ENCODE data around the gene NRXN3. TPM values are rescaled to one million over a fixed set of nuclear protein-coding genes. Genes with fewer than 3 reads are reported as not detected.

NRXN3 gene
- polyA plus RNA-seq, 1 of the 3 experiments (the other 2 are of a cell fraction): 1.6 TPM

DNA sequence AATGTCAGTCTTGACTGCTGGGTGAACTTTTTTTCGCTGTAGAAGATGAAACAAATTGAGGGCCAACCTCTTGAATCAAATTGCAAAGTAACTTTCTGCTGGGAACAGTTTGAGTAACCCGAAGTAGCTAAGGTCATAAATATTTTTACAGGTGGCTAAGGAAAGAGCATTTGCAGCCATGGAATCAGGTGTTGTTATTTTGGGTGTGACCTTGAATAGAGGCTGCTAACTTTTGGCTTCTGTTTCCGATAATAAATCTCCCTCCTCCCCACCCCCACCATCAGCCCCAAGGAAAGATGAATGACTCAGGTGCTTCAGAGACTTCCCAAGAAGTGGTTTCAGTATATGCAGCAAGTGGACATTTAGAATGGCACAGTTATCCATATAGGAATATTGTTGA lies 1469.4 kb downstream of the NRXN3 start:
- Histone ChIP-seq H3K4me1 (ENCODE audit: control insufficient read depth in 1 of 2, insufficient read depth in 2 of 2, low read depth in 1 of 2, low read length in 1 of 2) (no peaks in the 10 kb centered on the region), H3K27ac (ENCODE audit: low read depth in 2 of 2, low read length in 1 of 2) (no peak overlapping the region), H3K9ac (no peak overlapping the region), H3K36me3 (replicated peaks in 1 of 2; ENCODE audit: control insufficient read depth in 1 of 2, insufficient read depth in 2 of 2, low read length in 1 of 2) (no peaks in the 10 kb centered on the region), H3F3A (replicated peaks; ENCODE audit: insufficient read depth) (no peaks in the 10 kb centered on the region), H4K20me1 (ENCODE audit: insufficient read depth) (no peaks in the 10 kb centered on the region), H3K9me2 (no peaks in the 10 kb centered on the region), H3K9me3 (no peaks in the 10 kb centered on the region), H3K4me2 (no peak overlapping the region), H3K79me2 (ENCODE audit: insufficient read depth) (no peaks in the 10 kb centered on the region), H3K4me3 (ENCODE audit: low read depth in 2 of 2, low read length in 1 of 2) (no peak overlapping the region), H2AFZ (ENCODE audit: low read depth) (no peak overlapping the region), H3K27me3 (ENCODE audit: insufficient read depth) (no peaks in the 10 kb centered on the region)
- DNase-seq: no peak
- CTCF ChIA-PET: no interaction called here
- no peak for TF ChIP-seq NRF1 (IDR thresholded peaks at IDR 0.05; ENCODE audit: low read depth, low read length)
- TF ChIP-seq RAD21 (IDR thresholded peaks at IDR 0.05; ENCODE audit: low read length): no peak
- POLR2A ChIA-PET: no interaction called here
- WGBS (ENCODE audit: low lambda C conversion rate): 13% methylated on average over 3 of the region's 3 CpGs

DNA sequence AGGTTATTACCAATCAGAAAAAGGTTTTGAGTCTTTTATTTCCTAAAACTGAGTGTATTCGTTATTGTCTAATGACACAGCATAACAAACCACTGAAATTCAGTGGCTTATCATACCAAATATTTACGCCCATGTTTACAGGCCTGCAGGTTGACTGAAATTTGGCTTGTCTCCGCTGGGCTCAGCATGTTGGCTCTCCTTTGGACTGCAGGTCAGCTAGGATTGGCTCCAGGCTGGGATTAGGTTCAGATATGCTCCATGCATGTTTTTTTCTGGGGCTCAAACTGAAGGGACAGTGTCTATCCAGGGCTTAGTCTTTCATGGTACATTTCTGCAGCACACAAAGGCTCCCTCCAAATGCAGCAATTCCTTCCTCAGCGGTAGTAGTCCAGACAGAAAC lies 1471.2 kb downstream of the NRXN3 start:
- Histone ChIP-seq H4K20me1 (ENCODE audit: insufficient read depth) (no peaks in the 10 kb centered on the region), H3K79me2 (ENCODE audit: insufficient read depth) (no peaks in the 10 kb centered on the region), H3K9ac (no peak overlapping the region), H3F3A (replicated peaks; ENCODE audit: insufficient read depth) (no peaks in the 10 kb centered on the region), H2AFZ (ENCODE audit: low read depth) (no peak overlapping the region), H3K27ac (ENCODE audit: low read depth in 2 of 2, low read length in 1 of 2) (no peak overlapping the region), H3K9me2 (no peaks in the 10 kb centered on the region), H3K4me2 (no peak overlapping the region), H3K36me3 (replicated peaks in 1 of 2; ENCODE audit: control insufficient read depth in 1 of 2, insufficient read depth in 2 of 2, low read length in 1 of 2) (no peaks in the 10 kb centered on the region), H3K4me1 (ENCODE audit: control insufficient read depth in 1 of 2, insufficient read depth in 2 of 2, low read depth in 1 of 2, low read length in 1 of 2) (no peaks in the 10 kb centered on the region), H3K9me3 (no peaks in the 10 kb centered on the region), H3K4me3 (ENCODE audit: low read depth in 2 of 2, low read length in 1 of 2) (no peak overlapping the region), H3K27me3 (ENCODE audit: insufficient read depth) (no peaks in the 10 kb centered on the region)
- CTCF ChIA-PET: no interaction called here
- no peak for TF ChIP-seq SMC3 (IDR thresholded peaks at IDR 0.05; ENCODE audit: low read depth, low read length)
- no peak for TF ChIP-seq MXI1 (IDR thresholded peaks at IDR 0.05; ENCODE audit: low read depth, low read length)
- TF ChIP-seq CHD2 (IDR thresholded peaks at IDR 0.05; ENCODE audit: low read length, partially characterized antibody): no peak
- no peak for TF ChIP-seq NFIC (IDR thresholded peaks at IDR 0.05; ENCODE audit: borderline replicate concordance)
- POLR2A ChIA-PET: no interaction called here
- DNase-seq: no peak
- 43% methylated on average over 3 of the region's 4 CpGs for WGBS (ENCODE audit: low lambda C conversion rate)

DNA sequence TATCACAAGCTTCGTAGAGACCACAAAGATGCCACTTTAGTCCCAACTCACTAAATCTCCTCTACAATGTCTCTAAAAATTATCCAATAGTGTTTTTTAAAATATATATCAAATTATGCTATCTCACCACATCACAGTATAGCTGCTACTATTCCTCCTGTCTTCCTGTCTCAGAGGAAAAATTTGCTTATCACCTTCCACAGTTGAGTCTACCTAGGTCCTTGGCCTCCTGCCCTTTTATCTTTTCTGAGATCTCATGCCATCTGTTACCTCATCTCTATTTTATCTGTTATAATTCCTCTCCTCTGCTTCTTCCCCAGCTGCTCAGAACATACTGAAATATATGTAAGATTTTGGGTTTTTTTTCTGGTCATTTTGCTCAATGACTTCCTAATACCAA lies 1473.0 kb downstream of the NRXN3 start:
- no peak overlapping the region for H3K4me2 ChIP-seq
- POLR2A ChIA-PET: no interaction called here
- no peaks in the 10 kb centered on the region for H3K27me3 ChIP-seq (ENCODE audit: insufficient read depth)
- no peak overlapping the region for H2AFZ ChIP-seq (ENCODE audit: low read depth)
- DNase-seq: no peak
- 56% methylated on average over 1 of the region's 1 CpG for WGBS (ENCODE audit: low lambda C conversion rate)
- H3K36me3 ChIP-seq (replicated peaks in 1 of 2; ENCODE audit: control insufficient read depth in 1 of 2, insufficient read depth in 2 of 2, low read length in 1 of 2): no peaks in the 10 kb centered on the region
- CTCF ChIA-PET: no interaction called here
- no peaks in the 10 kb centered on the region for H3F3A ChIP-seq (replicated peaks; ENCODE audit: insufficient read depth)
- TF ChIP-seq, protein P1, sequence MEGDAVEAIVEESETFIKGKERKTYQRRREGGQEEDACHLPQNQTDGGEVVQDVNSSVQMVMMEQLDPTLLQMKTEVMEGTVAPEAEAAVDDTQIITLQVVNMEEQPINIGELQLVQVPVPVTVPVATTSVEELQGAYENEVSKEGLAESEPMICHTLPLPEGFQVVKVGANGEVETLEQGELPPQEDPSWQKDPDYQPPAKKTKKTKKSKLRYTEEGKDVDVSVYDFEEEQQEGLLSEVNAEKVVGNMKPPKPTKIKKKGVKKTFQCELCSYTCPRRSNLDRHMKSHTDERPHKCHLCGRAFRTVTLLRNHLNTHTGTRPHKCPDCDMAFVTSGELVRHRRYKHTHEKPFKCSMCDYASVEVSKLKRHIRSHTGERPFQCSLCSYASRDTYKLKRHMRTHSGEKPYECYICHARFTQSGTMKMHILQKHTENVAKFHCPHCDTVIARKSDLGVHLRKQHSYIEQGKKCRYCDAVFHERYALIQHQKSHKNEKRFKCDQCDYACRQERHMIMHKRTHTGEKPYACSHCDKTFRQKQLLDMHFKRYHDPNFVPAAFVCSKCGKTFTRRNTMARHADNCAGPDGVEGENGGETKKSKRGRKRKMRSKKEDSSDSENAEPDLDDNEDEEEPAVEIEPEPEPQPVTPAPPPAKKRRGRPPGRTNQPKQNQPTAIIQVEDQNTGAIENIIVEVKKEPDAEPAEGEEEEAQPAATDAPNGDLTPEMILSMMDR (IDR thresholded peaks at IDR 0.05): no peak
- no peaks in the 10 kb centered on the region for H4K20me1 ChIP-seq (ENCODE audit: insufficient read depth)
- H3K9me3 ChIP-seq: no peaks in the 10 kb centered on the region
- H3K4me3 ChIP-seq (ENCODE audit: low read depth in 2 of 2, low read length in 1 of 2): no peak overlapping the region
- no peaks in the 10 kb centered on the region for H3K4me1 ChIP-seq (ENCODE audit: control insufficient read depth in 1 of 2, insufficient read depth in 2 of 2, low read depth in 1 of 2, low read length in 1 of 2)
- no peak overlapping the region for H3K27ac ChIP-seq (ENCODE audit: low read depth in 2 of 2, low read length in 1 of 2)
- H3K9me2 ChIP-seq: no peaks in the 10 kb centered on the region
- H3K9ac ChIP-seq: no peak overlapping the region
- H3K79me2 ChIP-seq (ENCODE audit: insufficient read depth): no peaks in the 10 kb centered on the region

Measured in SK-N-SH (cell line).